Neural progenitor cell (in vitro differentiated cells): ENCODE measurements around the gene TPST2. TPM values are rescaled to one million over a fixed set of nuclear protein-coding genes. Genes with fewer than 3 reads are reported as not detected.

Source experiments
- DNase-seq: peaks from one replicate; pipeline ENCODE4 v3.0.0-alpha.2; 2016; ENCODE audit warnings: low spot score
- H2AFZ ChIP-seq: fragments of 200-600 bp; sonication (generic); replicated peaks from 2 replicates; pipeline ENCODE4 v1.6.1; 2016; ENCODE audit warnings: antibody characterized with exemption
- H3F3A ChIP-seq: fragments of 200-600 bp; sonication (generic); 2 replicates; pipeline ENCODE4 v1.6.1; 2016; ENCODE audit warnings: antibody characterized with exemption, low read depth
- H3K27ac ChIP-seq: fragments of 200-600 bp; sonication (generic); 2 replicates; pipeline ENCODE4 v1.5.1; 2016; ENCODE audit warnings: mild to moderate bottlenecking
- H3K27me3 ChIP-seq: fragments of 200-600 bp; sonication (generic); 2 replicates; pipeline ENCODE4 v1.6.1; 2016; ENCODE audit warnings: mild to moderate bottlenecking, moderate library complexity
- H3K36me3 ChIP-seq: fragments of 200-600 bp; sonication (generic); 2 replicates; pipeline ENCODE4 v1.5.1; 2016
- H3K4me1 ChIP-seq: fragments of 200-600 bp; sonication (generic); 2 replicates; pipeline ENCODE4 v1.6.1; 2016; ENCODE audit warnings: mixed run types
- H3K4me2 ChIP-seq: fragments of 200-600 bp; sonication (generic); 2 replicates; pipeline ENCODE4 v1.6.1; 2016
- H3K4me3 ChIP-seq: fragments of 200-600 bp; sonication (generic); 2 replicates; pipeline ENCODE4 v1.5.1; 2016
- H3K79me2 ChIP-seq: fragments of 200-600 bp; sonication (generic); 2 replicates; pipeline ENCODE4 v1.6.1; 2016; ENCODE audit warnings: low read depth
- H3K9ac ChIP-seq: fragments of 200-600 bp; sonication (generic); 2 replicates; pipeline ENCODE4 v1.6.1; 2016
- H3K9me3 ChIP-seq: fragments of 200-600 bp; sonication (generic); 2 replicates; pipeline ENCODE4 v1.5.1; 2016; ENCODE audit warnings: low read depth
- H4K20me1 ChIP-seq: fragments of 200-600 bp; sonication (generic); 2 replicates; pipeline ENCODE4 v1.6.1; 2016; ENCODE audit warnings: low read depth
- H3K27ac Mint-ChIP-seq: 3 replicates; pipeline ENCODE4 v1.8.0; 2021; ENCODE audit warnings: mixed read lengths
- H3K27me3 Mint-ChIP-seq: 2 replicates; pipeline ENCODE4 v1.8.0; 2022; ENCODE audit warnings: low read depth, mild to moderate bottlenecking, inconsistent platforms, moderate library complexity, mixed read lengths; ENCODE audit not compliant: insufficient read depth
- H3K36me3 Mint-ChIP-seq: 3 replicates; pipeline ENCODE4 v1.8.0; 2021; ENCODE audit warnings: mixed read lengths
- H3K4me1 Mint-ChIP-seq: 3 replicates; pipeline ENCODE4 v1.8.0; 2021; ENCODE audit warnings: mixed read lengths
- H3K4me3 Mint-ChIP-seq: 3 replicates; pipeline ENCODE4 v1.8.0; 2021; ENCODE audit warnings: mild to moderate bottlenecking, moderate library complexity, mixed read lengths
- H3K9me3 Mint-ChIP-seq: 3 replicates; pipeline ENCODE4 v1.8.0; 2020; ENCODE audit warnings: mixed read lengths
- EZH2 ChIP-seq: fragments of 200-600 bp; sonication (generic); IDR thresholded peaks from 2 replicates; pipeline ENCODE4 v1.6.1; 2017; ENCODE audit warnings: antibody characterized with exemption, mild to moderate bottlenecking, moderate library complexity
- EZH2phosphoT487 ChIP-seq: fragments of 200-600 bp; sonication (generic); IDR thresholded peaks from 2 replicates; pipeline ENCODE4 v1.6.1; 2017; ENCODE audit warnings: antibody characterized with exemption
- total RNA-seq: library from RNA; depleted of rRNA; stranded (reverse); fragments of >200 nt; gene quantifications from 2 replicates; pipeline ENCODE4 v1.2.3, GENCODE V29; 2015; ENCODE audit warnings: low replicate concordance
- TF ChIP-seq, protein P1 (sequence below): fragments of 200-600 bp; sonication (generic); IDR thresholded peaks from 2 replicates; pipeline ENCODE4 v1.5.1; 2017; ENCODE audit warnings: antibody characterized with exemption, mild to moderate bottlenecking

TPST2 gene
- total RNA-seq, 1 donor from 2014 or later, result 31.7 TPM

DNA sequence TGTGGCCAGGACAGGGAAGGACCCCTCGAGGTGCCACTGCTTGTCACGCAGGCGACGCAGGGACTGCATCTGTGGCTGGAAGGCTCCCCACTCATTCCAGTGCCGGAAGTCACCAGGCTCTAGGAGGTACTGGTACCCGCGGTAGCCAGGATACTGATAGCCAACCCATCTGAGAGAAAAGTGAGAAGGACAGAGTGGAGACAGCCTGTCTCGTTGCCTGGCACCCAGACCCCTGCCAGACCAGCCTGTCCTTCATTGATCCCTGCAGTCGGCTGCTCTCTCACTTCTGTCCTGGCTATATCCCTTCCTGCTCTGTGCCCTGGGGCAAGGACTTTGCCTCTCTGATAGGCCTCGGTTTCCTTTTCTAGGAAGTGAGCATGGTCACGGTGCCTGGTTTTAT, 9.6 kb upstream of the TPST2 start:
- Histone ChIP-seq H3K27me3 (no peaks in the 10 kb centered on the region), H3K4me3 (no peak overlapping the region), H3K79me2 (no peaks in the 10 kb centered on the region), H3K27ac (no peak overlapping the region), H3K4me2 (no peak overlapping the region), H3K9ac (no peak overlapping the region), H3F3A (peaks cover 3% of the 10 kb centered on the region), H3K36me3 (no peaks in the 10 kb centered on the region), H3K9me3 (no peaks in the 10 kb centered on the region), H3K4me1 (no peaks in the 10 kb centered on the region), H2AFZ (no peak overlapping the region), H4K20me1 (no peaks in the 10 kb centered on the region)
- peaks cover 12% of the 10 kb centered on the region for H3K27me3 Mint-ChIP-seq
- H3K9me3 Mint-ChIP-seq, result no peaks in the 10 kb centered on the region
- no peak overlapping the region for H3K4me3 Mint-ChIP-seq
- H3K4me1 Mint-ChIP-seq, result peaks cover 11% of the 10 kb centered on the region
- H3K36me3 Mint-ChIP-seq, result no peaks in the 10 kb centered on the region
- DNase-seq, result no peak
- no peak overlapping the region for H3K27ac Mint-ChIP-seq
- TF ChIP-seq EZH2phosphoT487 (no peak), EZH2 (no peak)
- TF ChIP-seq, protein P1, sequence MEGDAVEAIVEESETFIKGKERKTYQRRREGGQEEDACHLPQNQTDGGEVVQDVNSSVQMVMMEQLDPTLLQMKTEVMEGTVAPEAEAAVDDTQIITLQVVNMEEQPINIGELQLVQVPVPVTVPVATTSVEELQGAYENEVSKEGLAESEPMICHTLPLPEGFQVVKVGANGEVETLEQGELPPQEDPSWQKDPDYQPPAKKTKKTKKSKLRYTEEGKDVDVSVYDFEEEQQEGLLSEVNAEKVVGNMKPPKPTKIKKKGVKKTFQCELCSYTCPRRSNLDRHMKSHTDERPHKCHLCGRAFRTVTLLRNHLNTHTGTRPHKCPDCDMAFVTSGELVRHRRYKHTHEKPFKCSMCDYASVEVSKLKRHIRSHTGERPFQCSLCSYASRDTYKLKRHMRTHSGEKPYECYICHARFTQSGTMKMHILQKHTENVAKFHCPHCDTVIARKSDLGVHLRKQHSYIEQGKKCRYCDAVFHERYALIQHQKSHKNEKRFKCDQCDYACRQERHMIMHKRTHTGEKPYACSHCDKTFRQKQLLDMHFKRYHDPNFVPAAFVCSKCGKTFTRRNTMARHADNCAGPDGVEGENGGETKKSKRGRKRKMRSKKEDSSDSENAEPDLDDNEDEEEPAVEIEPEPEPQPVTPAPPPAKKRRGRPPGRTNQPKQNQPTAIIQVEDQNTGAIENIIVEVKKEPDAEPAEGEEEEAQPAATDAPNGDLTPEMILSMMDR, result no peak

DNA sequence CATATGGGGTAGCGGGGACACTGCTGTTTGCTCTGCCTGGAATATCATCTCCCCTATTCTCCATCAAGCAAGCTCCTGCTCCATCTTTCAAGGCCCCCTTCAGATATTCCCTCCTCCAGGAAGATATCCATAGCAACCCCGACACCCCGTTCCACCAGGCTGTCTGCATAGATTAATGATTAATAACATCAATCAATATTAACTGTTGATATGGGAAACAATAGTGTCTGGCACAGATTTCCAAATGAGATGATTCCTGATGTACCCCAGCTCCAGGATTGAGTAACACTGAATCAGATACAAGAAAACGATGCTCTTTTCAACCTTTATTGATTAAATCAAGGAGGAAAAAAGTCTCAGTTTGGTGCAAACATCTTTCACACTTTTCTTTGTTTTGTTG, 7.5 kb upstream of the TPST2 start:
- Histone ChIP-seq H3K36me3 (no peaks in the 10 kb centered on the region), H3K79me2 (no peaks in the 10 kb centered on the region), H4K20me1 (no peaks in the 10 kb centered on the region), H3K9ac (no peak overlapping the region), H3K9me3 (no peaks in the 10 kb centered on the region), H3K4me3 (no peak overlapping the region), H3K4me1 (peaks cover 6% of the 10 kb centered on the region), H3K27me3 (no peaks in the 10 kb centered on the region), H3K27ac (no peak overlapping the region), H3F3A (peaks cover 14% of the 10 kb centered on the region), H3K4me2 (no peak overlapping the region), H2AFZ (no peak overlapping the region)
- no peaks in the 10 kb centered on the region for H3K9me3 Mint-ChIP-seq
- H3K4me3 Mint-ChIP-seq, result no peak overlapping the region
- H3K27me3 Mint-ChIP-seq, result peaks cover 17% of the 10 kb centered on the region
- no peaks in the 10 kb centered on the region for H3K36me3 Mint-ChIP-seq
- TF ChIP-seq EZH2phosphoT487, result no peak
- TF ChIP-seq, protein P1, result no peak
- no peak for TF ChIP-seq EZH2
- no peak for DNase-seq
- H3K27ac Mint-ChIP-seq, result no peak overlapping the region
- H3K4me1 Mint-ChIP-seq, result peaks cover 11% of the 10 kb centered on the region

DNA sequence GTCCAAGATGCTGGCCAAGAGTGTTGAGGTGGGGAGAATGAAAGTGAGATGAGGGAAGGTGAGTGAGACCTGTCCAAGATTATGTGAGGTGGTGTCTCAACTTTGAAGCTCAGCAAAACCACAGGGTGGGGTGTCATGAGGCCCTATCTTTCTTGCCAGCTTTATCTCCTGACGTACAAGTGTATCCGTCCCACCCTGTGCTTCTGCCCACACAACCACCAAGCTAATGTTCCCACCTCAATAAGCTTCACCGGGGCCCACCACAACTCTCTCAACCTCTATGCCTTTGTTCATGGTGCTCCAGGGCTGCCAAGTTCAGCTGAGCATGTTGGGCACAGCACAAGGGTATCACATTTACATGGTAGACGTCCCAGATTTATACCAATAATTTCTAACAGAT, 7.1 kb upstream of the TPST2 start:
- no peaks in the 10 kb centered on the region for H3K36me3 ChIP-seq
- DNase-seq, result no peak
- no peak overlapping the region for H3K4me2 ChIP-seq
- H3K27ac ChIP-seq, result no peak overlapping the region
- Mint-ChIP-seq H3K9me3 (no peaks in the 10 kb centered on the region), H3K4me3 (no peak overlapping the region), H3K27me3 (peaks cover 16% of the 10 kb centered on the region), H3K4me1 (peaks cover 11% of the 10 kb centered on the region), H3K36me3 (no peaks in the 10 kb centered on the region), H3K27ac (no peak overlapping the region)
- TF ChIP-seq, protein P1, result no peak
- no peak for TF ChIP-seq EZH2
- TF ChIP-seq EZH2phosphoT487, result no peak
- no peaks in the 10 kb centered on the region for H3K79me2 ChIP-seq
- peaks cover 6% of the 10 kb centered on the region for H3K4me1 ChIP-seq
- H3K27me3 ChIP-seq, result no peaks in the 10 kb centered on the region
- H4K20me1 ChIP-seq, result no peaks in the 10 kb centered on the region
- H3K9ac ChIP-seq, result no peak overlapping the region
- no peak overlapping the region for H3K4me3 ChIP-seq
- no peaks in the 10 kb centered on the region for H3K9me3 ChIP-seq
- H2AFZ ChIP-seq, result no peak overlapping the region
- H3F3A ChIP-seq, result peaks cover 14% of the 10 kb centered on the region
